ENCODE measurements around the gene SLC15A4. TPM values are rescaled to one million over a fixed set of nuclear protein-coding genes. Genes with fewer than 3 reads are reported as not detected.

Gene SLC15A4
- total RNA-seq: 10 to 100 TPM; 37.5 to 43.0 (median 39.6) TPM

DNA sequence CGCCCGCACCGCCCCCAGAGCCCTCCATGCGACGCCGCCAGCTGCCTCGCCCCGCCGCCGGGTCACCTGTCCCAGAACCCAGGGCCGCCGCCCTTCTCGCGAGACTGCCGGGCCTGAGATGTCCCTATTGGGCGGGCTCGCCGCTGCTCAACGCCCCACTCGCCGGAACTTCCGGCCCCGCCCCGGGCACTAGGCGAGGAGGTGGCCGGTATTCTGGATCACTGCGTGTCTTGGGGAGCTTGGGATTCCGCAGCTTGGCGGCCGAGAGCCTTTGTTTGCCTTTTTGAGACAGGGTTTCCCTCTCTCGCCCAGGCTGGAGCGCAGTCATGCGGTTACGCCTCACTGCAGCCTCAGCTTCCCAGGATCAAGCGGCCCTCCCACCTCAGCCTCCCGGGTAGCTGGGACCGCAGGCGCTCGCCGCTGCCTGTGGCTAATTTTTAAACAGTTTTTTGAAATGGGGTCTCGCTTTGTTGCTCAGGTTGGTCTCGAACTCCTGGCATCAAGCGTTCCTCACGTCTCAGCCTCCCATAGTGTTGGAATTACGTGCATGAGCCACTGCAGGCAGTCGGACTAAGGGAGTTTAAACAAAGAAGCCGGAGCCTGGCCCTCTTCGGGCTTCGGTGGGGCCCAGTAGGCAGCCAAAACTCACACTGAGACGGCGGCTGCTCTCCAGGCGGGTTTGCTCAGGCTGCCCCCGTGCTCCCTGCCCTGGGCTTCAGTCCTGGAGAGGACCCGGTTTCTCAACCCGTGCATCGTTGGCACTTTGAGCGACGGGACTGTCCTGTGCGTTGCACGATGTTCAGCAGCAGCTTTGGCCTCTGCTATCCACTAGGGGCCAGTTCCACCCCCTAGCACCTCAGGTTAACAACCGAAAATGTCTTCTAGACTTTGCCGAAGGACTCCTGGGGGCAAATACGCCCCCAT lies at the start of gene SLC15A4:
Gene SLC15A4 (minus strand): TSS at position 43 of the 924 bp plus-strand sequence. CDS start 15 bp downstream, at position 28.
- Histone ChIP-seq H3K9me3 (peaks cover 0 to 5% (median 0%) of the 10 kb centered on the region in 4 donors), H3K4me3 (peak within 1 kb of the TSS; percentile 87 to 99 (median 96)), H3K27ac (replicated peaks in 1 of 4) (peak within 1 kb of the TSS; percentile 81 to 91 (median 89)), H3K27me3 (no peaks in the 10 kb centered on the region), H3K4me1 (peaks cover 36 to 48% (median 47%) of the 10 kb centered on the region in 4 donors), H3K36me3 (peaks cover 0 to 7% (median 0%) of the 10 kb centered on the region in 4 donors)
- 7% methylated on average over 42 of the region's 63 CpGs for WGBS
- DNase-seq (ENCODE audit: extremely low spot score): peak; percentile 98
- TF ChIP-seq POLR2AphosphoS5 (IDR thresholded peaks at IDR 0.05): peak; percentile 96 to 98
- TF ChIP-seq, protein P1, sequence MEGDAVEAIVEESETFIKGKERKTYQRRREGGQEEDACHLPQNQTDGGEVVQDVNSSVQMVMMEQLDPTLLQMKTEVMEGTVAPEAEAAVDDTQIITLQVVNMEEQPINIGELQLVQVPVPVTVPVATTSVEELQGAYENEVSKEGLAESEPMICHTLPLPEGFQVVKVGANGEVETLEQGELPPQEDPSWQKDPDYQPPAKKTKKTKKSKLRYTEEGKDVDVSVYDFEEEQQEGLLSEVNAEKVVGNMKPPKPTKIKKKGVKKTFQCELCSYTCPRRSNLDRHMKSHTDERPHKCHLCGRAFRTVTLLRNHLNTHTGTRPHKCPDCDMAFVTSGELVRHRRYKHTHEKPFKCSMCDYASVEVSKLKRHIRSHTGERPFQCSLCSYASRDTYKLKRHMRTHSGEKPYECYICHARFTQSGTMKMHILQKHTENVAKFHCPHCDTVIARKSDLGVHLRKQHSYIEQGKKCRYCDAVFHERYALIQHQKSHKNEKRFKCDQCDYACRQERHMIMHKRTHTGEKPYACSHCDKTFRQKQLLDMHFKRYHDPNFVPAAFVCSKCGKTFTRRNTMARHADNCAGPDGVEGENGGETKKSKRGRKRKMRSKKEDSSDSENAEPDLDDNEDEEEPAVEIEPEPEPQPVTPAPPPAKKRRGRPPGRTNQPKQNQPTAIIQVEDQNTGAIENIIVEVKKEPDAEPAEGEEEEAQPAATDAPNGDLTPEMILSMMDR (IDR thresholded peaks at IDR 0.05): peak in 2 of 3 experiments; percentile 3 to 7
- peak; percentile 91 for TF ChIP-seq POLR2A (IDR thresholded peaks at IDR 0.05; ENCODE audit: low read depth)
- no peak for TF ChIP-seq EP300 (IDR thresholded peaks at IDR 0.05)
- intact Hi-C loops (cut with DNase I): no loop called here

DNA sequence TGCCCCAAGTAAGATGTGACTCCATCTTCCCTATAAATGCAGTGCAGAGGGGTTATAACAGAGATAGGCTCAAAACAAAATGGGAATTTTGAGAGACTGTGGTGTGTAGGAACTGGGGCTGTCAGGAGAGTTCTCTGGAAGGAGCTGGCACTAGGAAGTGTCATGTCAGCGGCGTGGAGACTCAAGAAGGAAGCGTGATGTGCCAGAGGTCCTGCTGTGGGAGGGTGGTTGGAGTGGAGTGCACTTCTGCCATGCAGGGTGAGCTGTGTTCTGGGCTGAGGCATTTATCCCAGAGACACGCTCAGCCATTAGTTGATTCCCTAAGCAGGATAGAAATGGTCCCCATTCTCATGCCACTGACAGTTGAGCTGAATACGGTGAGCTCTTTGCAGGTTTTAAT lies 48.5 kb upstream of the SLC15A4 start:
- TF ChIP-seq EP300 (IDR thresholded peaks at IDR 0.05) (no peak), POLR2AphosphoS5 (IDR thresholded peaks at IDR 0.05) (no peak), POLR2A (IDR thresholded peaks at IDR 0.05; ENCODE audit: low read depth) (no peak)
- H3K36me3 ChIP-seq: no peaks in the 10 kb centered on the region
- WGBS: 86% methylated on average over 5 of the region's 5 CpGs
- H3K4me3 ChIP-seq: no peak overlapping the region
- intact Hi-C loops (cut with DNase I): no loop called here
- H3K4me1 ChIP-seq: no peaks in the 10 kb centered on the region
- no peak overlapping the region for H3K27ac ChIP-seq (replicated peaks in 1 of 4)
- DNase-seq (ENCODE audit: extremely low spot score): no peak
- peaks cover 0 to 23% (median 17%) of the 10 kb centered on the region in 4 donors for H3K9me3 ChIP-seq
- no peaks in the 10 kb centered on the region for H3K27me3 ChIP-seq

DNA sequence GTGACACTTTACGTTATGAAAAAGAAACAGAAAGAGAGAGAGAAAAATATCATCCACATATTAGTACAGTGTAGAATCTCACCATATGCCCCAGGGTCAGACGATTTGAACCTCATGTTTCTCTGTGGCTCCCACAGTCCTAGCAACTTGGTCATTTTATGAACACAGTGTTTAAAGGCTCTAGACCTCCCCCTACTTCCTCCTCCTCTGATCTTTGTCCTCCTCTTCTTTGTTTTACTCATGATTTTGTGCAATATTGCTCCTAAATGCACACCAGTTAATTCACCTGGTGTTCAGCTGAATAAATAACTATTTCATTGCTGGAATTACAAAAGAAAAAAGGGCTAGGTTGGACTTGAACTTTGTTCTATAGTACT lies 47.7 kb upstream of the SLC15A4 start:
- WGBS: 66% methylated on average over 2 of the region's 2 CpGs
- Histone ChIP-seq H3K9me3 (peaks cover 0 to 15% (median 10%) of the 10 kb centered on the region in 4 donors), H3K36me3 (no peaks in the 10 kb centered on the region), H3K27ac (replicated peaks in 1 of 4) (no peak overlapping the region), H3K4me3 (no peak overlapping the region), H3K4me1 (no peaks in the 10 kb centered on the region), H3K27me3 (peaks cover 0 to 5% (median 0%) of the 10 kb centered on the region in 4 donors)
- intact Hi-C loops (cut with DNase I): no loop called here
- no peak for DNase-seq (ENCODE audit: extremely low spot score)
- TF ChIP-seq EP300 (IDR thresholded peaks at IDR 0.05) (no peak), POLR2AphosphoS5 (IDR thresholded peaks at IDR 0.05) (no peak), POLR2A (IDR thresholded peaks at IDR 0.05; ENCODE audit: low read depth) (no peak)
- TF ChIP-seq, protein P1 (IDR thresholded peaks at IDR 0.05): no peak

DNA sequence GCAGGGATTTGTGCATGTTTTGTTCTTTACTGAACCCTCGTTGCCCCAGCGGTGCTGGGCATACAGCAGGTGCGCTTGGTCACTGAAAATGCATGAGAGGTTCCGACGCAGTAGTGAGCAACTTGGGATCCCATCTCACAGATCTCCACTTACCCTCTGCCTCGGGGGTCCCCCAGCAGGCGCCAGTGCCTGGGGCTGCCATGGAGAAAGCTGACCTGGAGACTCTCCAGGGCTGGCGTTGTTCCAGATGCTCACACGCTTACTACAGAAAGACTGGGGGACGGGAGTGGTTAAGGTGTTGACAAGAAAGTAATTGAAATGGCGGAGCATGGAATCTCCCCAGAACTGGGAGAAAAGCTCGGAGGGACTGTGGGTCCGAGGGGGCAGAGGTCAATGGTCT lies 43.7 kb upstream of the SLC15A4 start:
- DNase-seq (ENCODE audit: extremely low spot score): no peak
- no peak overlapping the region for H3K27ac ChIP-seq (replicated peaks in 1 of 4)
- intact Hi-C loops (cut with DNase I): no loop called here
- TF ChIP-seq POLR2A (IDR thresholded peaks at IDR 0.05; ENCODE audit: low read depth) (no peak), EP300 (IDR thresholded peaks at IDR 0.05) (no peak), POLR2AphosphoS5 (IDR thresholded peaks at IDR 0.05) (no peak)
- TF ChIP-seq, protein P1 (IDR thresholded peaks at IDR 0.05): no peak
- no peak overlapping the region for H3K4me3 ChIP-seq
- no peaks in the 10 kb centered on the region for H3K4me1 ChIP-seq
- H3K36me3 ChIP-seq: no peaks in the 10 kb centered on the region
- 80% methylated on average over 13 of the region's 13 CpGs for WGBS
- no peaks in the 10 kb centered on the region for H3K9me3 ChIP-seq
- peaks cover 0 to 6% (median 0%) of the 10 kb centered on the region in 4 donors for H3K27me3 ChIP-seq

DNA sequence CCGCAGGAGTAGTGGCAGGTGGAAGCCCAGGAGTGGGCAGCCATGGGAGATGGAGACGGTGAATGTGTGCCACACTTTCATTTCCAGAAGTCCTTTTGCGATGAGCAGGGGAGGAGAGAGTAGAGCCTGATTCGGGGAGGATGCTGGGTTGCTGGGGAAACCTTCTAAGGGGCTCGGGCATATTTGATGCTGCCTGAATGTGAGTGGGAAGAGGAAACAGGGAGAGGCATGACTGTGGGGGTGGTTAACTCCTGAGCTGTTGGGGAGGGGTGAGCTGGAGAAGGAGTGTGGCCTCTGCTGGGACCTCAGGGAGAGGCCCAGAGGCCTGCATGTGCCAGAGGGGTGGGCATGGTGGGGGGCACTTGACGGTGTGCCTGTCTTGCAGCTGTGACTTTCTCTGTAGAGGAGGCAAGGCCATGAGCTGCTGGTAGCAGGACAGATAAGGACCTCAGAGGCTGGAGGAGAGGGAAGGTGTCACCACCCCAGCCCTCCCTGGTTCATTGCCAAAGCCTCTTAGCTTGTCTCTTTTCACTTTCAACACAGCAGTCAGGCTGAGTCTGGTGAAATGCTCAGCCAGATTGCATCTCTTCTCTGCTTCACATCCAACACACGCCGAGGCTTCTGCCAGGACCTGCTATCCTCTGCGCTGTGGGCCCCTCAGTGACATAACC lies 40.9 kb upstream of the SLC15A4 start:
- no peak overlapping the region for H3K4me3 ChIP-seq
- H3K9me3 ChIP-seq: no peaks in the 10 kb centered on the region
- H3K27ac ChIP-seq (replicated peaks in 1 of 4): no peak overlapping the region
- intact Hi-C loops (cut with DNase I): no loop called here
- peaks cover 0 to 6% (median 0%) of the 10 kb centered on the region in 4 donors for H3K27me3 ChIP-seq
- TF ChIP-seq EP300 (IDR thresholded peaks at IDR 0.05) (no peak), POLR2AphosphoS5 (IDR thresholded peaks at IDR 0.05) (no peak), POLR2A (IDR thresholded peaks at IDR 0.05; ENCODE audit: low read depth) (no peak)
- TF ChIP-seq, protein P1 (IDR thresholded peaks at IDR 0.05): no peak
- 85% methylated on average over 9 of the region's 9 CpGs for WGBS
- no peak for DNase-seq (ENCODE audit: extremely low spot score)
- no peaks in the 10 kb centered on the region for H3K4me1 ChIP-seq
- no peaks in the 10 kb centered on the region for H3K36me3 ChIP-seq
